GM19324 (cell line): ENCODE results near the gene C7orf33.
"Not testable (repeated sequence)": the region's sequence is repeated elsewhere in the genome, so short reads cannot be mapped to it uniquely, and the experiment has no call there.

ENCODE experiments used
- ATAC-seq: cut with Tn5 transposase; IDR thresholded peaks from one replicate; pipeline ENCODE4 v1.9.1; 2021; ENCODE audit warnings: mild to moderate bottlenecking, moderate library complexity; ENCODE audit not compliant: unreplicated experiment, low FRiP score

Gene C7orf33

DNA sequence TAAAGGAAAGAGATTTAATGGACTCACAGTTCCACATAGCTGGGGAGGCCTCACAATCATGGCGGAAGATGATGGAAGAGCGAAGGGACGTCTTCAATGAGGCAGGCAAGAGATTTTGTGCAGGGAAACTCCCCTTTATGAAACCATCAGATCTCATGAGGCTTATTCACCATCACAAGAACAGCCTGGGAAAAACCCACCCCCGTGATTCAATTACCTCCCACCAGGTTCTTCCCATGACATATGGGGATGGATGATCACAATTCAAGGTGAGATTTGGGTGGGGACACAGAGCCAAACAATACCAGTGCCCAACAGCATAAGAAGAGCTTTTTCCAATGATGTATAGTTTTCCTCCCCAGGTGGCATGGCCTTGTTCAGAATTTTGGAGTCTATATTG lies 11.2 kb upstream of the C7orf33 start:
- no peak for ATAC-seq

- no peak for ATAC-seq
Observed at GRCh38 chr7:148580446-148580845, 10.1 kb upstream of the C7orf33 start.

DNA sequence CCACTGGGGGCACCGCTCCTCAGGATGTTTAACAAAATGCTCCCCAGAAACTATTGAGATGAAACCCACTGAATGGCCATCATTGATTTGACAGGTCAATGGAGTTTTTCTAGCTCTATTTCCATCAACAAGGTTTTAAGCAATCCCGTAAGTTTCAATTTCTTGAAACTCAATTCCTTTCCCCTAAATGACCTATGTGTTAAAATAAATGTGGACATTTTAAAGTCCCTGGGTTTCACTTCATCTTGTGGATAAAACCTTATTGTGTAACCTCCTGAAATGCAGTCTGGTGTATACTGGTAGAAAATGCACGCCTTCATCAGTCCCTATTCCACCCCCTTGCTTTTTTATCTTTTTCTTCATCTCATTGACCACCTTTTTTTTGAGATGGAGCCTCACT lies 8.9 kb upstream of the C7orf33 start:
- ATAC-seq = no peak

DNA sequence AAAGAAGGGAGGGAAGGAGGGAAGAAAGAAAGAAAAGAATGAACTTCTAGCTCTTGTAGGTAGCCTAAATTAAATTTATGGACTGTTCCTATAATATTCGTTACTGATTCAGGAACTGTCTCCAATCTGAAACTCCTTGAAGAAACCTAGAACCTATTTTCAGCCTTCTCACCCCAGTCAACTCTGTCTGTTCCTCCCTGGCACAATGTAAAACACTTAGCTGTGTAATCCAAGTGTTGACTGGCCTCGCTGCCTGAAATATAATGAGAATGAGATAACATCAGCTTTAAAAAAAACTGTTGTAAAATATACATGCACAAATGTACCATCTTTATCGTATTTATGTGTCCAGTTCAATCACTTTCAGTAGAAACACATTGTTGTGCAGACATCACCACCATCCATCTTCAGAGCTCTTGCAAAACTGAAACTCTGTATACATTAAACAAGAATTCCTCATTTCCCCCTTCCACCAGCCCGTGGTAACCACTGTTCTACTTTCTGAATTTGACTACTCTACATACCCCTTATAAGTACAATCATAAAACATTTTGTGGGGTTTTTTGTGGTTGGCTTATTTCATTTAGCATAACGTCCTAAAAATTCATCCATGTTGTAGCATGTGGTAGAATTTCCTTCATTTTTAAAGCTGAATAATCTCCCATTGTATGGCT lies 6.3 kb upstream of the C7orf33 start:
- no peak for ATAC-seq

- no peak for ATAC-seq
Observed at GRCh38 chr7:148585399-148585798, 5.2 kb upstream of the C7orf33 start.

DNA sequence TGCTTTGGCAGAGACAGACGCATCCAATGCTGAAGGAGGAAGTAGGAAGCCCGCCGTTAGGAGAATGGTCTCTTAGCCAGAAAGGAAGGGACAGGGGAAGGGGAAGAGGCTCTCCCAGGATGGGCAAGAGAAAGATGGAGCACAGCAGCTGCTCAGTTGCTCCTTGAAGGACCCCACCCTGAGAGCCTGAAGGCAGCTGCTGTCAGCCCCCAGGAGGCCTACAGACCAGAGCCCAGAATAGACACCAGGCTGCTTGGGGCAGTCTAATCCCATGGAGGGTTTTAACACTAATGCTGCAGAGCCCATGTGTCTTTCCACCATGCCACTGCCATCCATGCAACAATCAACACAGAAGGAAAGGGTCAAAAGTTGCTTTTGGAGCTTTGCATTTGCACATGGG lies 3.5 kb upstream of the C7orf33 start:
- ATAC-seq = no peak

DNA sequence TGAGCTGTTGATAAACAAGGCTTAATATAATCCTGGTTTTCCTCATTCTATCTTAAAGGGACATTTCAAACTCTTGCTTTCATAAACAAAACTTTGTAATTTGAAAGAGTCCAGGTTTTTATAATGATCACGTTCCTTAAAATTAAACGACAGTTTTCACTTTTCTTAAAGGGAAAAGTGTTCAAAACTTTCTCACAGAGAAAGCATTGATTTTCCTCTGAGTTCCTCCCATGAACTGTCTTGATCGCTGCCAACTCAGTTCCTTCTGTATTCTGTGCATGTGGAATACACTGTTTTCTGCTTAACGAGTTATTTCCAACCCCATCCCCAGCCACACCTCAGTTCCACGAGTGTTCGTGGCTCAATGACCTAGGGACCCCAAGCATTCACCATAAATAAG lies 2.4 kb upstream of the C7orf33 start:
- no peak for ATAC-seq

DNA sequence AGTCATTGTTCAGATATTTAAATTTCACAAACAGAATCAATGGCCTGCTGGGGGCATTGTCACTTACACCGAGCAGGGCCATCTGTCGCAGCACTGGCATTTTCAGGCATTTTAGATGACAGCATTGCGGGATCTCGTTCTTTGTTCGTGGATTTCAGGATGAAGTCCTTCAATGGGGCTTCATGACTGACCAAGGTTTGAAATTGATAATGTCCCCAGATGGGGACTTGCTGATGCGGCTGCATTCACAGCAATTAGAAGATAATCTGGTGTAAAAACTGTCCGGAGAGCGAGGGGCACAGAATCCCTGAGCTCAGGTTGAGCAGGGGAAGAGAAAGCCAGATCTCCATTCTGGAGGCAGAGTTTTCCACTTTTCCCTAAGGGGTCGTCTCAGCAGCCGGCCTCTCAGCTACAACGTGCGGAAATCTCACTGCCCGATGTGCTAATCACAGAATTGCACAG lies 1.9 kb upstream of the C7orf33 start:
- ATAC-seq = no peak

- no peak for ATAC-seq
Observed at GRCh38 chr7:148589640-148590039, 926 bp upstream of the C7orf33 start.

GRCh38 chr7:148596354-148596753 lies 5.8 kb downstream of the C7orf33 start:
- not testable (repeated sequence) for ATAC-seq

DNA sequence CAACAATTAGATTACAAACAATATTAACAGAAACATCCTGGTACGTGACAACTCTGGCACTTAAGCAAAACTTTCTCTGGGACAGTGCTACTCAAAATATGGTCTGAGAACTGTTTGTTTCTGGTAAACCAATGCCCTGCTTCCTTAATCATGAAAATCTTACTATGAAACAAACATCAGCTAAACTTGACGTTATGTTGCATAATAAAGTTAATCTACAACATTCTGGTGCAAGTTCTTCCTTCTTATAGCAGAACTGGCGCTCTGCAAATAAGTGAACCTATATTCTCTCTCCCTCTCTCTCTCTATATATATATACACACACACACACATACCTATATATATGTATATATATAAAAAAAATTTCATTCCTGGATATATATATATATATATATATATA lies 7.8 kb downstream of the C7orf33 start:
- no peak for ATAC-seq

DNA sequence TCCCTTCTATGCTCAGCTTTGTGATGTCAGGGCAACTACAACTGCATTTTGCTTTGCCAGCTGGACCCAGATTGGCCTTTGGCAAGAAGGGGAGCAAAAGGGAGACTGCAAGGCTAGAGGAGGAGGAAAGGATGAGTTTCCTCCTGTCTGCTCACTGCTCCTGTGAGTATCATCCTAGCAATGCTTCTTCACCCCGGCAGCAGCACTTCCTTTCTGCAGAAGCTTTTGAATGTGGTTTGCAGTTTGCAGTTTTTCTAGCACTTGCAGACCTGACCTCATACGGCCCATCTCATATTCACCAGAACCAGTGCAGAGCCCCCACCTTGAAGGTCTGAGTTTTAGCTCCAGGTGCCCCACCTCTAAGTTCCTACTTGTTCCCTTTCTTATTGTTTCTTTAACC lies 14.8 kb downstream of the C7orf33 start:
- ATAC-seq = no peak

- no peak for ATAC-seq
Observed at GRCh38 chr7:148607151-148607661, 16.6 kb downstream of the C7orf33 start.

GRCh38 chr7:148609045-148609725 lies 18.6 kb downstream of the C7orf33 start:
- ATAC-seq = no peak

DNA sequence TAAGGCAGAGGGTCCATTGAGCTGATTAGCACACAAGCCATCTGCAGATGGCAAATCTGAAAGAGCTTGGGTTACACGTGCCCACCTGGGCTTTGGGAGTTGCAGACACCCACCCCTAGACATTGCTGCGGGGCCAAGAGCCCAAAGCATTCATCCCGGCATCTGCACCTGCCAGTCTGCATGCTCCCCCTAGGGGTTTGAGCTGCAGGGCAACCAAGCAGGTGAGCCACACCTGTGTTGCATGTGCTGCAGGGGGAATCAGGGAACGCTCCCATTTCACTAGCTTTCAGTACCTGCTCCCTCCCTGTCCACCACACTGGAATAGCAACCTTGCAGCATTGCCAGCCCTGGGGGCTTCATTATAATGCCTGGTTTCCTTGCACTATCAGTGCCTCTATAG lies 21.1 kb downstream of the C7orf33 start:
- ATAC-seq = no peak

- ATAC-seq = no peak
Observed at GRCh38 chr7:148615085-148615730, 24.6 kb downstream of the C7orf33 start.

DNA sequence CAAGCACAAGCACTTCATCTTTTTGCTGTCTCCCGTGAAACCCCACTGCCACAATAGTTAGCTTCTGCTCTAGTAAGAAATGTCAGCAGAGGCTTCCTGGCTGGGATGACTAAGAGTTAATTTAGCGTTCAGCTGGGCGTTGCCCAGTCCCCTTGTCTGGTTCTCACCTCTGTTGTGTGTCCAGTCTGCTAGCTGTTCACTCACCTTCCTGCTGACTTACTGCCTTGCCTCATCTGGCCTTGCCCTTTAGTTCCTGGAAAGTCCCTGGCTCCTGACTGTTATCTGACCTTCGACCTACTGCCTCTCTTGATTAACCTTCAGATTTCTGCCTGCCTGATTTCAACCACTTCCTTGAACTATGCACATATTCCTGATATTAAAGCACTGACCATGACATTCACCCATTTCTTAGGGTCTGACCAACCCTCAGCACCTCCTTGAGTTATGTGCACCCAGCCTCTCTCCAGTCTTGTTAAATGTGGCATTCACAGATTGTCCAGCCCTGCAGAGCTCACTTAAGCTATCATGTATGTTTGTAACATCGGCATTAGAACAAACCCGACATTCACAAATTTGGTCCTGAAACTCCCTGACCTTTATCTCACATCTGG lies 30.3 kb downstream of the C7orf33 start:
- no peak for ATAC-seq

DNA sequence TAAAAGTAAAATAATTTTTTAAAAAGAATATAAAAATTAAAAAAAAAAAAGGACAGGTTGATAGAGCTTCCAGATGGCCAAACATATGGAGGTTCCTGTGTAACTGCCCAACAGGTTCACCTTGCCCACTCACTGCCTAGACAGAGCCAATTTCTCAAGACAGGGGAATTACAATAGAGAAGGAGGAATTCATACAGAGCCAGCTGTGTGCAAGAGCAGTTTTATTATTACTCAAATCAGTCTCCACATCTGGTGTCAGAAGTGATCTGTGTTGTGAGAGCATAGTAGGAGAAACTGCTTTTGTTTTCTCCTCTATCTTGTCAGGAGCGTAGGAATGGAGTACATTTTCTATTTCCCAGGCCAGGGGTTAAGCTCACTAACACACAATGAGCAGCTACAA lies 31.0 kb downstream of the C7orf33 start:
- ATAC-seq = no peak

- no peak for ATAC-seq
Observed at GRCh38 chr7:148622887-148623585, 32.5 kb downstream of the C7orf33 start.

DNA sequence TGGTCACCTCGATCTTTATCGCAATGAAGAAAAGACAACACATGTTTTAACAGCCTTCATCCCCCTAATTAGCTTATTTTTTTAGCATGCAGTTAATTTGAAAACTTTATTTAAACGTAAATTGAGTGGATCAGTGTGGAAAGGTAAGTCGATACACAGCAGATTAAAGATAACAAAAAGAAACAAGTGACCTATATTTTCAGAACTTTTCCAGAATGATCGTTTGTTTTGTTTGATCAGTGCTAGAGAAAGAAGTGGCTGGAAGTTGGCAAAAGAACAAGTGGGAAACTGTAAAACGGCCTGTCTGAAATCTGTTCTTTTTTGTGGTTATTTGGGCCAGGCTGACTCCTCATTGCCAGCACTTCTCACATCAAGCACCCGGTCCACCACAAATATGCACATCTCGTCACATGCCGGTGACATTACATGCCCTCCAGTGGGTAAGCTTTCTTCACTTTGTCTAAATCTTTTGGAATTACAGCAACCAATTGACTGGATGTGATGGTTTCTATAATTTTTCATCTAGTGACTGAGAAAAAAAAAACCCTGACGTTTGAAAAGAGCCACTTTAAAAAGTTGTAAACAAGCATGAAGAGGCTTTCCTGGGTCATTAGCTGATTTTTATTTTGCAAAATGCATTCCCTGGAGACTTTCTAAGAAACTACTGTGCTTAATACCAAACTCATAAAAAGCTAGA lies 33.2 kb downstream of the C7orf33 start:
- no peak for ATAC-seq
